Measurements from ENCODE around the gene KRTAP4-5.
A peak's percentile ranks its signal among the peaks of the same experiment; 100 is the strongest.
"Not testable (repeated sequence)": the region's sequence is repeated elsewhere in the genome, so short reads cannot be mapped to it uniquely, and the experiment has no call there.

The KRTAP4-5 gene

GRCh38 chr17:41127371-41127770 is 22.3 kb downstream of the KRTAP4-5 start:
- Mint-ChIP-seq H3K4me1 (ENCODE audit: low read depth) (peaks cover 68% of the 10 kb centered on the region), H3K27me3 (no peaks in the 10 kb centered on the region), H3K36me3 (no peaks in the 10 kb centered on the region), H3K27ac (no peak overlapping the region), H3K4me3 (no peak overlapping the region), H3K9me3 (ENCODE audit: low read depth) (no peaks in the 10 kb centered on the region)

GRCh38 chr17:41126412-41126811 is 23.2 kb downstream of the KRTAP4-5 start:
- peak overlapping the region; percentile 14 for H3K4me3 Mint-ChIP-seq
- H3K27ac Mint-ChIP-seq, result no peak overlapping the region
- no peaks in the 10 kb centered on the region for H3K27me3 Mint-ChIP-seq
- H3K36me3 Mint-ChIP-seq, result no peaks in the 10 kb centered on the region
- H3K9me3 Mint-ChIP-seq (ENCODE audit: low read depth), result no peaks in the 10 kb centered on the region
- H3K4me1 Mint-ChIP-seq (ENCODE audit: low read depth), result peaks cover 59% of the 10 kb centered on the region

GRCh38 chr17:41125064-41125463 is 24.6 kb downstream of the KRTAP4-5 start:
- H3K9me3 Mint-ChIP-seq (ENCODE audit: low read depth), result no peaks in the 10 kb centered on the region
- H3K4me1 Mint-ChIP-seq (ENCODE audit: low read depth), result peaks cover 64% of the 10 kb centered on the region
- peak overlapping the region; percentile 11 for H3K4me3 Mint-ChIP-seq
- no peaks in the 10 kb centered on the region for H3K36me3 Mint-ChIP-seq
- H3K27ac Mint-ChIP-seq, result no peak overlapping the region
- no peaks in the 10 kb centered on the region for H3K27me3 Mint-ChIP-seq

- not testable (repeated sequence) for H3K27me3 Mint-ChIP-seq; H3K36me3 Mint-ChIP-seq; H3K9me3 Mint-ChIP-seq (ENCODE audit: low read depth)
- H3K4me3 Mint-ChIP-seq, result peak within 1 kb of the TSS; percentile 83
- peak within 1 kb of the TSS; percentile 66 for H3K27ac Mint-ChIP-seq
- peaks cover 65% of the 10 kb centered on the region for H3K4me1 Mint-ChIP-seq (ENCODE audit: low read depth)
Observed at GRCh38 chr17:41123991-41124371, 25.6 kb downstream of the KRTAP4-5 start, which contains the start of gene KRTAP4-12. Gene KRTAP4-12 (minus strand): TSS chr17:41124182. CDS start chr17:41124122, 60 bp downstream.

GRCh38 chr17:41123292-41123990 is 26.2 kb downstream of the KRTAP4-5 start:
- Mint-ChIP-seq H3K4me1 (ENCODE audit: low read depth) (peaks cover 65% of the 10 kb centered on the region), H3K4me3 (peak overlapping the region; percentile 83), H3K27ac (peak overlapping the region; percentile 66)
- not testable (repeated sequence) for H3K9me3 Mint-ChIP-seq (ENCODE audit: low read depth); H3K27me3 Mint-ChIP-seq; H3K36me3 Mint-ChIP-seq

GRCh38 chr17:41121742-41122141 is 27.9 kb downstream of the KRTAP4-5 start:
- no peak overlapping the region for H3K4me3 Mint-ChIP-seq
- no peaks in the 10 kb centered on the region for H3K36me3 Mint-ChIP-seq
- no peak overlapping the region for H3K27ac Mint-ChIP-seq
- H3K4me1 Mint-ChIP-seq (ENCODE audit: low read depth), result peaks cover 60% of the 10 kb centered on the region
- H3K9me3 Mint-ChIP-seq (ENCODE audit: low read depth), result no peaks in the 10 kb centered on the region
- no peaks in the 10 kb centered on the region for H3K27me3 Mint-ChIP-seq

- H3K27me3 Mint-ChIP-seq; H3K9me3 Mint-ChIP-seq (ENCODE audit: low read depth); H3K36me3 Mint-ChIP-seq: not testable (repeated sequence)
- peak overlapping the region; percentile 64 for H3K4me3 Mint-ChIP-seq
- peaks cover 43% of the 10 kb centered on the region for H3K4me1 Mint-ChIP-seq (ENCODE audit: low read depth)
- H3K27ac Mint-ChIP-seq, result peak overlapping the region; percentile 77
Observed at GRCh38 chr17:41119696-41120690, 29.6 kb downstream of the KRTAP4-5 start.

GRCh38 chr17:41118721-41119120 is 30.9 kb downstream of the KRTAP4-5 start:
- no peak overlapping the region for H3K27ac Mint-ChIP-seq
- no peaks in the 10 kb centered on the region for H3K36me3 Mint-ChIP-seq
- no peak overlapping the region for H3K4me3 Mint-ChIP-seq
- peaks cover 34% of the 10 kb centered on the region for H3K4me1 Mint-ChIP-seq (ENCODE audit: low read depth)
- H3K9me3 Mint-ChIP-seq (ENCODE audit: low read depth), result no peaks in the 10 kb centered on the region
- H3K27me3 Mint-ChIP-seq, result no peaks in the 10 kb centered on the region

GRCh38 chr17:41117846-41118386 is 31.7 kb downstream of the KRTAP4-5 start, which contains the start of gene KRTAP4-11:
Gene KRTAP4-11 (minus strand): TSS chr17:41118373. CDS start chr17:41118315, 58 bp downstream.
- H3K36me3 Mint-ChIP-seq; H3K27ac Mint-ChIP-seq; H3K4me3 Mint-ChIP-seq; H3K9me3 Mint-ChIP-seq (ENCODE audit: low read depth); H3K27me3 Mint-ChIP-seq: not testable (repeated sequence)
- H3K4me1 Mint-ChIP-seq (ENCODE audit: low read depth), result peaks cover 28% of the 10 kb centered on the region

GRCh38 chr17:41116297-41116696 is 33.3 kb downstream of the KRTAP4-5 start:
- Mint-ChIP-seq H3K27ac (no peak overlapping the region), H3K27me3 (no peaks in the 10 kb centered on the region), H3K9me3 (ENCODE audit: low read depth) (no peaks in the 10 kb centered on the region), H3K36me3 (peaks cover 2% of the 10 kb centered on the region), H3K4me3 (no peak overlapping the region), H3K4me1 (ENCODE audit: low read depth) (peaks cover 25% of the 10 kb centered on the region)

GRCh38 chr17:41111151-41111885 is 38.3 kb downstream of the KRTAP4-5 start:
- H3K27ac Mint-ChIP-seq, result no peak overlapping the region
- no peak overlapping the region for H3K4me3 Mint-ChIP-seq
- peaks cover 14% of the 10 kb centered on the region for H3K4me1 Mint-ChIP-seq (ENCODE audit: low read depth)
- no peaks in the 10 kb centered on the region for H3K27me3 Mint-ChIP-seq
- peaks cover 4% of the 10 kb centered on the region for H3K36me3 Mint-ChIP-seq
- H3K9me3 Mint-ChIP-seq (ENCODE audit: low read depth), result no peaks in the 10 kb centered on the region

GRCh38 chr17:41108728-41109386 is 40.8 kb downstream of the KRTAP4-5 start:
- not testable (repeated sequence) for H3K27ac Mint-ChIP-seq; H3K36me3 Mint-ChIP-seq; H3K4me3 Mint-ChIP-seq; H3K27me3 Mint-ChIP-seq; H3K9me3 Mint-ChIP-seq (ENCODE audit: low read depth)
- peaks cover 13% of the 10 kb centered on the region for H3K4me1 Mint-ChIP-seq (ENCODE audit: low read depth)

GRCh38 chr17:41107941-41108450 is 41.6 kb downstream of the KRTAP4-5 start:
- no peaks in the 10 kb centered on the region for H3K9me3 Mint-ChIP-seq (ENCODE audit: low read depth)
- no peak overlapping the region for H3K4me3 Mint-ChIP-seq
- H3K36me3 Mint-ChIP-seq, result peaks cover 4% of the 10 kb centered on the region
- H3K27me3 Mint-ChIP-seq, result peaks cover 4% of the 10 kb centered on the region
- H3K27ac Mint-ChIP-seq, result no peak overlapping the region
- H3K4me1 Mint-ChIP-seq (ENCODE audit: low read depth), result peaks cover 13% of the 10 kb centered on the region

- peaks cover 15% of the 10 kb centered on the region for H3K4me1 Mint-ChIP-seq (ENCODE audit: low read depth)
- not testable (repeated sequence) for H3K27me3 Mint-ChIP-seq, H3K27ac Mint-ChIP-seq
Observed at GRCh38 chr17:41105347-41105746, 44.3 kb downstream of the KRTAP4-5 start, which contains the start of gene KRTAP4-9. Gene KRTAP4-9 (plus strand): TSS chr17:41105389. CDS start chr17:41105389, 0 bp downstream.

More at GRCh38 chr17:41105347-41105746, 44.3 kb downstream of the KRTAP4-5 start, which contains the start of gene KRTAP4-9:
- H3K36me3 Mint-ChIP-seq; H3K9me3 Mint-ChIP-seq (ENCODE audit: low read depth); H3K4me3 Mint-ChIP-seq: not testable (repeated sequence)
